Parietal lobe (tissue), 2 donors: ENCODE data around the gene KIF2C. TPM values are rescaled to one million over a fixed set of nuclear protein-coding genes. Genes with fewer than 3 reads are reported as not detected.

ENCODE experiments used
- small RNA-seq: library from RNA; depleted of rRNA; stranded (forward); fragments of <200 nt; gene quantifications from one replicate; pipeline ENCODE3, GENCODE V24; 2014; ENCODE audit warnings: low replicate concordance
- total RNA-seq: library from RNA; depleted of rRNA; stranded (reverse); fragments of >200 nt; gene quantifications from one replicate; pipeline ENCODE4 v1.2.3, GENCODE V29; 2014

The KIF2C gene
- total RNA-seq: 6.3 TPM

DNA sequence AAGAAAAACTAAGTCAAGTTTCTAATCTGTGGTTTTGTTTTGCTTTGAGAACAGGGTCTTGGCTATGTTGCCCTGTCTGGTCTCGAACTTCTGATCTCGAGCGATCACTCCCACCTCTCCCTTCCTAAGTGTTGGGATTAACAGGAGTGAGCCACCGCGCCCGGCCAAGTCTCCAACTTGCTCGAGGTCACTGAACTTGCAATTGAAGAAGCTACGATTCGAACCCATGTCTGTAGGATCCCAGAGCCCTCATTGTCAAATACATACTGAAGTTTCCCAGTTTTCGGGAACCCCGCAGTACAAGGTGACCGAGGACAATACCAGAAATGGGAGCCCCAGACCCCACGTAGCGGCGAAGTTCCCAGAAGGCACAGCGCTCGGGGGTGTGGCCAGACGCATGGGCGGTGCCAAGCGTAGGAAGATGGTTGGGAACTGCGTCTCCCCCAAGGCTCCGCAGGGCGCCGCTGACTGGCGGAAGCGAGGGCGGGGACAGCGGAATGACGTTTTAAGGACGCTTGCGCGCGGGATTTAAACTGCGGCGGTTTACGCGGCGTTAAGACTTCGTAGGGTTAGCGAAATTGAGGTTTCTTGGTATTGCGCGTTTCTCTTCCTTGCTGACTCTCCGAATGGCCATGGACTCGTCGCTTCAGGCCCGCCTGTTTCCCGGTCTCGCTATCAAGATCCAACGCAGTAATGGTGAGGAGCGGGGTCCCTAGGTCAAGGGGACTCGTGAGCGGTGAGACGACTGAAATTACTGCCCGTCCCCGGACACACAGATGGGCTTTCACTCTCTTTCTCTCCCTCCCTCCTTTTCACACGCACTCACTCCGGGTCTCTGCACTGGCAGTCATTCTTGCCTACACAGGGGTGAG, at the start of gene KIF2C:
KIF2C (plus strand) TSS at position 531 of the 872 bp plus-strand sequence; CDS start at position 627, 96 bp downstream.

DNA sequence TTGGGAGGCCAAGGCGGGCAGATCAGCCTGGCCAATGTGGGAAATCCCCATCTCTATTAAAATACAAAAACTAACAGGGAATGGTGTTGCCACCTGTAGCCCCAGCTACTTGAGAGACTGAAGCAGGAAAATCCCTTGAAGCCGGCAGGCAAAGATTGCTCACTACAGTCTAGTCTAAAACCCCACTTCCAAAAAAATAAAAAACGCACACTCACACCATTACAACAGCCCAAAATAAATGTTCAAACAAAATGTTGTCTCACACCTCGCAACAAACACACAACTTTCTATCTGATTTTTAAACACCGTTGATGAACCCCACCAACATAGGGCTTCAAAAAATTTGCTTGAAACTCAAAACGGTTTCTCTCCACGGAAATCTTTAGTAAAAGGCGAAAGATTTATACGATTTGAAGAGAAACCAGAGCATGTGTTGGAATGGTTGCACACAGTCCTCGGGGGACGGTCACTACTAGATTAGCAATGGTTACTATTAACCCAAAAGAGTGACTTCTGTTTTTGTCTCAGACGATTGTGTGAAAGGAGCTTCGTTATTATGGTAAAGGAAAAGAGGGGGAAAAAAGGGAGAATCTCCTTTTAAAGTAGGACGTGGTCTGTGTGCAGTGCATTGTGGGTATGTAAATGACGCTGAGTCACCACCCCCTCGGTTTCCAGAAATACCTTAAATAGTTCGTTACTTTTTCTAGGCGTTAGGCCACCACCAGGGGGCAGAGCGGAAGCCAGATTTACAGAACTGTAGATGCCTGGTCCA, 8.7 kb upstream of the KIF2C start, which contains the start of gene RNU5D-1:
RNU5D-1 (minus strand) TSS at position 430 of the 772 bp plus-strand sequence.

DNA sequence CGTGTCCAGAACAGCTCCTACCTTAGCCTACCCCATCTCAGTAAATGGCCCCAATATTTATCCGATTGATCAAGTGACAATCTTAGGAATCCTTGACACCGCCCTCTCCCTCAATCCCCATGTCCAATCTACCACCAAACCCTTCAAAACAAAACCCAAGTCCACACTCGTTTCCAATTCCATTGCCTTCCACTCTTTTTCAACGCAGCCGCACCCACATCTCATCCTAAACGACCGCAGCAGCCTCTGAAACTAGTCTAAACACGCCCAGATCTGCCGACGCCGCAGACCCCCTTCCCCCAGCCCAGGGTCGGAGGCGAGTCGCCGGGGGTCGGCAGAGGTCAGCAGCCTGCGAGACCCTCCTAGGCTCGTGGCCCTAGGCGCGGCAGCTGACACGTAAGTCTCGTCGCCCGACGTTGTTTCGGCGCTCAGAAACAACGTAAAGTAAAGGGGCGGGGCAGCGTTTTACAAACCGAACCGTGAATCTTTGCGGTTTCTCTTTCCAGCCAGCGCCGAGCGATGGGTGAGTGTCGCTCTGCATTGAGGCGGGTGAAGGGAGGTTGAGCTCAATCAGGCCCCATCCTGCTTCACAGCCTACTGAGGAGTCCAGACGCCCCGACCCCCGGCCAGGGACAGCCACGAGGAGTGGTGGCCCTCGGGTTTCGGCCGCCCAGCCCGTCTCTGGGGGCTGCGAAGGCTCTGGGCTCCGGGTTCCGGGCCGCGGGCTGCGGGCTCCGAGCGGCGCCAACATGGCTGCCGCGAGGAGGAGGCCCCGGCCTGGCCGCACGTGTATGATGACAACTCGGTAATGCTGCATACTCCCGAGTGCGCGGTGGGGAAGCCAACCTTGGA, 35.7 kb downstream of the KIF2C start, which contains the start of gene RPS8:
RPS8 (plus strand) TSS at position 463 of the 852 bp plus-strand sequence; CDS start at position 520, 57 bp downstream.

DNA sequence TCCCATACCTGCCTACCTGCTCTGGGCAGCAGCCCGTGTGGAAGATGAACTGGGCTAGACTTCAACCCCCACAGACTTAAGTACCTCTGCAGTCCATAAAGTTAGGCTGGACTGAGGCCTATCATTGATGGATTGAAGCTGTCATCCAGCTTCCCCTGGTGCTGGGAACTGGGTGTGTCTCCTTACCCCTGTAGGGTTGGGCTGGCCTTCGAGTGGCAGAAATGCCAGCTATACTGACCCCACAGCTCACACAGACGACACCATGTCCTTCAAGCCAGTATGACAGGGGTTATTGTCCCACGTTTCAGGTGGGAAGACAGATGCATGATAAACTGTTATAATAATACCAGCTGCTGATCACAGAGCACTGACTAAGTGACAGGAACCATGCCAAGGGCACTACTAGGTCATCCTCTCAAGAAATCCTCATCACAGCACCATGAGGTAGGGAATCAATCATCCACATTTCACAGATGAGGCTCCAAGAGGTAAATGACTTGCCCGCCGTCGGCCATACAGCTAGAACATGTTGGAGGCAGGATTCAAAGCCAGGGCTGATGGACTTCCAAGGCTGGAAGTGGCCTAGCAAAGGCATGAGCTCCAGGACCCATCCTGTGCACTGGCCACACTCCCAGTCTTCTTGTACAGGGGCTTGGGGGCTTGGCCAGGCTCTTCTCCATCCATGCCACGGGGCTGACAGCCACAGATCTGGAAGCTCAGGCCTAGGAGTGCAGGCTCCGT, 48.7 kb downstream of the KIF2C start, which contains the start of gene BEST4:
BEST4 (minus strand) TSS at position 51 of the 741 bp plus-strand sequence. CDS start 465 bp downstream, outside the sequence.

DNA sequence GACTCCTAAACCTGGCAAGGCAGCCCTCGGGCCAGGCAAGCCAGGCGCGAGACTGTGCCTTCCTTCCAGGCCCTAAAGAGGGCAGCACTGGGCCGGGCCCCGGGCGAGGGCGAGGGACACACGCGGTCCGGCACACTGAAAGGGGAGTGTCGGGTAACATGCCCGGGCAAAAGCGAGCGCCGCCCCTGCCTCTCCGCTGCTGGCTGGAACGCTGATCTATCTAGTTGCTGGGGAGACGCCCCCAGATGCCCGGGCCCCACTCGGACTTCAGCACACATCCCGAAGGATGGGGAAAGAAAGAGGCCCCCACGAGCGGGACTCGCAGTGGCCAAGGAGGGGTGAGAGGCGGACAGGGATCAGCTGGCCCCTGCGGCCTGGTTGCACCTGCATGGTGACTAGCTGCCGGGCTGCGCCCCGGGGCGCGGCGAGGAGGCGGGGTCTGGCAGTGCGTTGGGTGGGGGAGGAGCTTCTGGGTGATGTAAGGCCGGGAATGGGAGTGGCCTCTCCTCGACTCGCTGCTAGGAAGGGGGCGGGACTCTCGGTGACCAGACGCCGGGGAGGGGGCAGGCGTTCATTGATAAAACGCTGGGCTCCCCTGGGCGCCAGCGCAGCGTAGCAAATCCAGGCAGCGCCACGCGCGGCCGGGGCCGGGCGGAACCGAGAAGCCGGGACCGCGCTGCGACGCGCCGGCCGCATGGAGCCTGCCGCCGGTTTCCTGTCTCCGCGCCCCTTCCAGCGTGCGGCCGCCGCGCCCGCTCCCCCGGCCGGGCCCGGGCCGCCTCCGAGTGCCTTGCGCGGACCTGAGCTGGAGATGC, 60.3 kb downstream of the KIF2C start, which contains the start of gene PLK3:
PLK3 (plus strand) TSS at position 608 of the 815 bp plus-strand sequence; CDS start at position 695, 87 bp downstream.

DNA sequence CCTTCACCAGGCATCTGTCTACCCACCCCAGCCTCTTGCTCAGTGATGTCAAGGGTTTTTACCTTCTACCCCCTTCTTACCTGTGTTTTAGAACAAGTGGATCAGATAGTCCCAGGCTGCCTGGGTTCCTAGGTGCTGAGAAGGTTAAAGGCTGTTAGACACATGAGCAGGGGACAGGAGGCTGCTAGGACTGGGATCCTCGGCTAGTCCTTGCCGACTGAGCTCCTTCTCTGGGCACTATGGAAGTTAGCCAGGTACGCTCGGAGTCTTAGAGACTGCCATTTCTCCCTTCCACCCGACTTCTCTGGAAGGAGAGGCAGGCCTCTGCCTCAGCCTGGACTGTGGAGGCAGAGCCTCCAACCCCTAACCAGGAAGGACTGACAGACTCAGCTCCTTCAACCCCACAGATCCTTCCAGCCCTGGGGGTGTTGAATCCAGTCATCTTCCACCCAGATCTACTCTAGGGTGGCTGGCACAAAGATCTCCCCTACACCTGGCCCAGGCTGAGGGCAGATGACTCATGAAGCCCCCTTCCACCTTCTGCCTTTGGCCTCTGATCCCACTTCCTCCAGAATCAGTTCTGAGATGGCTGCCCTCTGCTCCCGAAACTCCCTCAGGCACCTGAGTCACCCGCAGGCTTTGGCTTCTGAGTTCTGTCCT, 67.2 kb downstream of the KIF2C start, which contains the start of gene DYNLT4:
DYNLT4 (minus strand) TSS at position 648 of the 660 bp plus-strand sequence. CDS start 683 bp downstream, outside the sequence.

DNA sequence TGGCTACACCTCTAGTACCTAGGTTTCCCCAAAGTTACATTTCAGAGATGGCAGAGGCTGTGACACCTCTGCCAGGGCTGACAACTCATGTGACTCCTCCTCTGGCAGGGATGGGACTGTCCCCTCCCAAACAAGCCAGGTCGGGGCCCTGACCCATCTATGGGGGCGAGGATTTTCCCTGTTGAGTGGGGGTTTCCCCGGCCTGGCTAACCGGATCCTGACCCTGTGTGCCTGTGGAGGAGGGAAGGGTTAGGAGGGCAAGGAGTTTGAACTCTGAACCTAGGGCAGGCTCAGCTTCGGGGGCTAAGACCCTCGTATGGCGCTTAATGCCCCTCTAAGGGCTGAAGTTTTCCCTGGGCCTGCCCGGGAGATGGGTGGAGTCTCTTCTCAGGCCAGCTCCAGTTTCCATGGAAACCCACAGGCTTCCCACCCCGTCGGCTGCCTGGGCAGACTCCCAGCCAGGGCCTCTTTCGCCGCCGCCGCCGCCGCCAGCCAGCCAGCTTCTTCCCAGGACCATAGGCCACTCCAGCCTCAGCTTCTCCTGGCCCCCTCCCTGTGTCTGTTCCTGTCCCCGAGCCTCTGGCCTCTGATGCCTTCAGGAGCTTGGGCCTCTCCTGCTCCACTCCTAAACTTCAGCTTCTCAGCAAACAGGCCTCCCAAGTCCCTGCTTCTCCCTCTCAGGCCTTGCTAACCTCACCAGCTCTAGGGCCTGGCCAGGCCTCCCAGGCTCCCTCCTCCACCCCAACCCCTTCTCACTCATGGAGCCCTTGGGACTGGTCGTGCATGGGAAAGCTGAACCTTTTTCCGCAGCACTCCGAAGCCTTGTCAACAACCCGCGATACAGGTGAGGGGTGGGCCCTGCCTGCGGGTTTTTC, 68.7 kb downstream of the KIF2C start, which contains the start of gene BTBD19:
BTBD19 (plus strand) TSS at position 461 of the 875 bp plus-strand sequence; CDS start at position 759, 298 bp downstream.

Small RNAs within 50 kb of the gene (small RNA-seq; reads per million reads assigned to genes)
- gene RNU5D-1 (49.9 reads per million, percentile 94 among the genes with 10 or more reads in this experiment), gene RNU5F-1 (9.5 reads per million, percentile 90 among the genes with 10 or more reads in this experiment), gene SNORD38A (71.3 reads per million, percentile 95 among the genes with 10 or more reads in this experiment), gene SNORD38B (not detected), gene SNORD46 (2,510 reads per million, percentile 99 among the genes with 10 or more reads in this experiment), gene SNORD55 (not detected)

Other genes starting within 250 kb of the KIF2C start
- 6.3 TPM for gene TMEM53, start 65.4 kb upstream of the KIF2C start, total RNA-seq
- gene ARMH1, start 65.1 kb upstream of the KIF2C start, total RNA-seq: 10.6 TPM
- not detected for gene RNU5D-1, start 8.7 kb upstream of the KIF2C start, total RNA-seq
- gene RPS8, start 35.7 kb downstream of the KIF2C start, total RNA-seq: 1,121 TPM
- 0.94 TPM for gene BEST4, start 48.3 kb downstream of the KIF2C start, total RNA-seq
- 13.1 TPM for gene PLK3, start 60.5 kb downstream of the KIF2C start, total RNA-seq
- not detected for gene DYNLT4, start 67.5 kb downstream of the KIF2C start, total RNA-seq
- 1.3 TPM for gene BTBD19, start 68.7 kb downstream of the KIF2C start, total RNA-seq
- gene PTCH2, start 103.4 kb downstream of the KIF2C start, total RNA-seq: 2.5 TPM
- 40.7 TPM for gene EIF2B3, start 246.8 kb downstream of the KIF2C start, total RNA-seq